HUDEP-2 (cell line): Measurements from ENCODE around the gene SLC8A2.

Experiments
- DNase-seq, 76 experiments: peaks; one replicate each; lab custom pipeline; 2025; ENCODE audit not compliant: unreplicated experiment in 76 of 76; lab: John Stamatoyannopoulos, UW

The SLC8A2 gene

GRCh38 chr19:47471733-47472457, at the start of gene SLC8A2:
Gene SLC8A2, minus strand, starts transcription at chr19:47471893. Its CDS starts 5,490 bp downstream, at chr19:47466403.
- peak in 64 of 76 experiments; percentile 11 to 86 (median 65) for DNase-seq

DNA sequence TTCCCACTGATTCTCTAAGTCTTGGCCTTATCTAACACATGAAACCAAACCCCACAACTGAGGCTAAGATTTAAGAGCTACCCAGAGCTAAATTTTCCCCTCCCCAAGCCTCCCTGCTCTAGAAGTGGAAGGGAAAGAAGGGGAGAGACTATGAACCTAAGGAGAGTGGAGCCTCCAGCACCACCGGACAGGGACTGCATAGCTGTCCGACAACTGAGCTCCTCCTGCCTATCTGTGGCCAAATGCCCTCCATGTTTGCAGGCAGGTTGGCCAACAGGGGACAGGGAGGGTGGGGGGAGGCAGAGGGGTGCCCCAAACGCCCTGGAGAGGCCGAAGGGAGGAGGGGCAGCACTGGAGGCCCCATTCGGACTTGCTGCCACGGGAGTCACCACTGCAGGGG, 49.1 kb upstream of the SLC8A2 start:
- no peak for DNase-seq

- DNase-seq, result no peak
Measured at GRCh38 chr19:47520343-47520806, 48.7 kb upstream of the SLC8A2 start.

GRCh38 chr19:47518854-47519253, 47.2 kb upstream of the SLC8A2 start:
- DNase-seq, result no peak

- no peak for DNase-seq
Measured at GRCh38 chr19:47518139-47518538, 46.4 kb upstream of the SLC8A2 start.

- DNase-seq, result peak; percentile 93 to 100 (median 100)
Measured at GRCh38 chr19:47514869-47515588, 43.3 kb upstream of the SLC8A2 start, which contains the start of gene NAPA. Gene NAPA, minus strand, starts transcription at chr19:47515063. Its CDS starts 123 bp downstream, at chr19:47514940.

DNA sequence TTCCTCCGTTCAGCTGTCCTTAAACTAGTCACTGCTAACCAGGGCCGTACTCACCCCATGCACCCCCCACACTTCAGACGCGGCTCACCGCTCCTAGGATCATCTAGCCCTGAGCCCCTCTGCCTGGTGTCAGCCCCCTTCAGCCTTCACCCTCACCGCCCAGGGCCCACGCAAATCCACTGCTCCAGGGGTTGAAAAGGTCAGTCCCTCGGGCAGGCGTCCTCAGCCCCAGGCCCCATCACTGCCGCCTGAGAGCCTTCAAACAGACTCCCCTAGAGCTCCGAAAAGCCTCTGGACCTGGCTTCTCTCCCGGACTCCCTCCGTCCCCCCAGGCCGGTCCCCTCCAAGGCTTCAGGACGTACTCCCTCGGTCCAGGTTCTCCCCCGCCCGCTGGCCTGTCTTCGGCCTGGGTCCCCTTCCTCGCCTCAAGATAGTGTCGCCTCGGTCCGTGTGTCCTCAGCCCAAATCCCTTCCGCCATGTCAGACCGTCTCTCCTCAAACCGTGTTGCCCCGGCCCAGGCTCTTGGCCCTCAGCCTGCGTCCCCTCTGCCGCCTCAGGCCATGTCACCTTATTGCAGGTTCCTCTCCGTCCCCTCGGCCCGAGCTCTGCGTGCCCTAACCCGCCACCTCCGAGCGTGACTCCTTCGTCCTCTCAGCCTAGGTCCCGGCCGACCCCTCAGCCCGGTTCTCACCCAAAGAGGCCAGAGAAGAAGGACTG, 42.6 kb upstream of the SLC8A2 start:
- peak in 1 of 76 experiments; percentile 39 for DNase-seq

DNA sequence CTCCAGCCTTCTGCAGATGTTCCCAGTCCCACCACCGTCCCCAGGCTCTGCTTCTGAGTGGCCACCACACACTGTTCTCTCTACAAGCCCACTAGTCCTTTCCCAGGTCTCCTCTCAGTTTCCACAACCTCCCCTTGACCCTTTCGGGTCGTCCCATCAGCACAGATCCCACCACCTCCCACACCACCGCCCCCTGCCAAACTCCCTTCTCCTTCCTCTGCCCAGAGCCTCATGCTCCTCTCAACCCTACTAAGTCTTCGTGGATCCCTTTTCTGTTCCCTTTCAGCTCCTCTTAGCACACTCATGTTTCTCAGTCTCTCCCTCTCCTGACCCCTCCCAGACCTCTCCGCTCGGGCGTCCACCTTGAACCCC, 41.2 kb upstream of the SLC8A2 start:
- no peak for DNase-seq

DNA sequence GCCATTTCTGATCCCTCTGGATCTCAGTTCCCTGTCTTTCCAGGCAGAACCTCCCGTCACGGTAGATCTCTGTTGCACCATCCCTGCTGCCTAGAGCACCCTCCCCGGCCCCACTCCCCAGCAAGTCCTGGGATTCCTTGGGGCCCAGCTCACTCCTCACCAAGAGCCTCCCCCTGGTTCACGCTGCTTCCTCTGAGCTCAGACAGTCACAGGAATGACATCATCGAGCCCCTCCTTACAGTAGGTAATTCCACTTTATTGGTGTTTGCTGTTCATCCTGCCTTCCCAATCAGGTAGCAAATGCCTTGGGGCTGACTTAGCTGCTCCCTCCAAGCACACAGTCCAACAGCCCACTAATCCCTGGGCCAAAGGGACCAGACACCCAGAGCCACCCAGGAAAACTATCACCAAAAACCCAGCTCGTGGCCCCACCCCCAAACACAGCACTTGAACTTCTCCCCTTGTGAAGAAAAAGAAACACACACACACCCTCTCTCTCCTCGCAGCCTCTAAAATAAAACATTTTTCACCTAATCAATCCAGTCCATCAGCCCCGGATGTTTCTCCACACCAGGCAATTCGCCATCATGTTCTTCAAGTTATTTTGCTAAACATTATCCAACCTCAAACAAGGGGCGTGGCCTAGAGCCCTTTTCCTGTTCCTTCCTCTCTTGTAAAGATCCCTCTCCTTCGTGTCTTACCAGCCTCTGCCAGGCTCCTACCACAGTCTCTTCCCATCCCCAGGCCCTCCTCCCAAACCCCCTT, 40.7 kb upstream of the SLC8A2 start:
- peak in 3 of 76 experiments; percentile 25 to 33 (median 29) for DNase-seq

GRCh38 chr19:47511681-47512080, 40.0 kb upstream of the SLC8A2 start:
- peak in 1 of 76 experiments; percentile 33 for DNase-seq

- DNase-seq, result no peak
Measured at GRCh38 chr19:47511128-47511517, 39.4 kb upstream of the SLC8A2 start.

- no peak for DNase-seq
Measured at GRCh38 chr19:47510516-47511127, 38.9 kb upstream of the SLC8A2 start.

DNA sequence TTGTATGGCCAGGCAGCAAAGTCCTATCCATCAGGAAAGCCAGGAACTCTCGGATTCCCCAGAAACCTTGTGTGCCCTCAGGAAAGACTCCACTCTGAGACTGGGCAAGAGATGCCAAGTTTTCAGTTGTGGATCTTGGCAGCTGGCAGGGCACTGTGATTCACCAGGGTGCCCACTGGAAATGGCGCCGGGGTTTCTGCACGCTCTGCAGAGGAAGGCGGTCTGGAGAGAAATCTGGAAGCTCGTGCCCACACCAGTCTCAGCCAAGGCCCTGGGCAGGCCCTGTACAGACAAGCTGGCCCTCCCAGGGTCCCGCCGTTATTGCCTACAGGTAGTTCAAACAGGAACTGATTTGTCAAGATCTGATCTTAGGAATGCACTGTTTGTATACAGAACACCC, 38.3 kb upstream of the SLC8A2 start:
- DNase-seq, result no peak

- DNase-seq, result no peak
Measured at GRCh38 chr19:47509170-47509847, 37.6 kb upstream of the SLC8A2 start.

GRCh38 chr19:47508721-47509120, 37.0 kb upstream of the SLC8A2 start:
- no peak for DNase-seq

- DNase-seq, result no peak
Measured at GRCh38 chr19:47507924-47508553, 36.3 kb upstream of the SLC8A2 start.

DNA sequence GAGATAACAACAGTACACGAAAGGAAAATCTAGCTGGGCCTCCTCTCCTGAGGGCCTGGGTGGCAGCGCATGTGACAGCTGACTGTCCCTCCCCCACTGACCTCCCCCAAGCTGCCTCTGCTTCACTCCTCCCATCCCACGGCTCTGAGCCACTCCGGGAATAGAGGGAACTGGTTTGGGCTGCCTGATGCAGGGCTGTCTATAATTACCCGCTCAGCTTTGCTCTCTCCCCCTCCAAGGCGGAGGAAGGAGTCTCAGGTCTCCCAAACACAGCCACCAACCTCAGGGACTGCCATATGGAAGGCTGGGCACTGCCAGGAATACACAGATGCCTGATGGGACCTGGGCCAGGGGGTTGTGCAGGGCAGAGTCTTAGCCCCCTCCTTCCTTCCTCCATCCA, 35.3 kb upstream of the SLC8A2 start:
- peak in 3 of 76 experiments; percentile 23 to 53 (median 27) for DNase-seq

DNA sequence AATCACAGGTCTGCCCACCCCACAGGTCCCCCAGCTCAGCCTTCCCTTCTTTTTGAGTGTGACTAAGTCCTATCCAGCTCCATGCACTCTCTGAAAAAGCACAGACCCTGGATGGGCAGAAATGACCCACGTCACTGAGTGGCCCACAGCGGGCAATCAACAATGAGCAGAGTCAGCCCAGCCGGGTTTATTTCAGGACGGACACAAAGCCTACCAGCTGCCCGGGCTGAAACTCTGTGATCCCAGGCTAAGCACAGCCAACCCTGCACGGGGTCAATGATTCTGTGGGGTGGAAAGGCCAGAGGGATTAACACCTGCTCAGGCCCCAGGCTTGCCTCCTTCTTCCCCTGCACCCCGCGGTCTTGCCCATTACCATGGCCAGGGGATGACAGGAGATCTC, 34.8 kb upstream of the SLC8A2 start:
- DNase-seq, result no peak

- no peak for DNase-seq
Measured at GRCh38 chr19:47505506-47505905, 33.8 kb upstream of the SLC8A2 start.
